ENCODE data around the gene TSEN34. TPM values are rescaled to one million over a fixed set of nuclear protein-coding genes. Genes with fewer than 3 reads are reported as not detected.
"Not testable (repeated sequence)": the region's sequence is repeated elsewhere in the genome, so short reads cannot be mapped to it uniquely, and the experiment has no call there.

Gene TSEN34
- polyA plus RNA-seq, 2 donors: 17.9 to 55.0 TPM

DNA sequence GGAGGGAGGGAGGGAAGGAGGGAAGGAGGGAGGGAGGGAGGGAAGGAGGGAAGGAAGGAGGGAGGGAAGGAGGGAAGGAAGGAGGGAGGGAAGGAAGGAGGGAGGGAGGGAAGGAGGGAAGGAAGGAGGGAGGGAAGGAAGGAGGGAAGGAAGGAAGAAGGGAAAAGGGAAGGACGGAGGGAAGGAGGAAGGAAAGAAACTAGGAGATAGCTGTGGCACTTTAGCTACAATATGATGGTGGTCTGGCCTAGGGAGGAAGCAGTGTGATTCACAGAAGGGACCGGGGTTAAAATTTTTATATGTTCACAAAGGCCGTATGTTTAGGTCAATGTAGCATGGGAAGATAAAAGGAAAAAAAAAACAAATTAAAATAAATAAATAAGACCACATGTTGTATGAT, 9.2 kb upstream of the TSEN34 start:
- H3K4me3 ChIP-seq (ENCODE audit: low read depth in 1 of 2, low read length in 2 of 2); H3K9me3 ChIP-seq (ENCODE audit: control insufficient read depth in 2 of 2, insufficient read depth in 1 of 2, low read depth in 1 of 2, low read length in 1 of 2); H3K4me1 ChIP-seq (ENCODE audit: control insufficient read depth in 2 of 2, insufficient read depth in 2 of 2, low read length in 1 of 2); H3K27me3 ChIP-seq (ENCODE audit: control insufficient read depth in 1 of 2, insufficient read depth in 2 of 2, low read length in 2 of 2); H3K27ac ChIP-seq (ENCODE audit: low read depth in 2 of 2, low read length in 1 of 2): not testable (repeated sequence)
- 87 to 90% methylated on average over 3 of the region's 3 CpGs for WGBS, 2 donors
- peaks cover 0 to 21% of the 10 kb centered on the region in 2 donors for H3K36me3 ChIP-seq (ENCODE audit: control insufficient read depth in 2 of 2, insufficient read depth in 2 of 2, low read length in 1 of 2)

DNA sequence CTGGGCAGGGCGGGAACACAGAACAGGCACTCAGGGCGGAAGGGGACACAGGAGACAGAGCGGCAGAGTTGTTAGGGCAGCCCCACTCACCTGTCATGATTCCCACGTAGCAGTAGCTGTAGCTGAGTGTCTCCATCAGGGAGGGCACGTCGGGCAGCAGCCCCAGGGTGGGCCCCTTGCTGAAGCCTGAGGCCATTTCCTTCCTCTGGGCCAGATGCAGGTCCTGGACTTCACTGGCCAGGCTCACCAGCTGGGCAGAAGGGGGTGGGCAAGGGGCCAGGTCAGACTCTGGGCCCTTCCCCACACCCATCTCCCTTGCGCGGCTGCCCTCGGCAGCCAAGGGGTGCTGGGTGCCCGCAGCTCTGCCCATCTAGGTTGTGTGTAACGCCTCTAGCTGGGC, 7.7 kb upstream of the TSEN34 start:
- Histone ChIP-seq H3K9me3 (ENCODE audit: control insufficient read depth in 2 of 2, insufficient read depth in 1 of 2, low read depth in 1 of 2, low read length in 1 of 2) (no peaks in the 10 kb centered on the region), H3K27ac (ENCODE audit: low read depth in 2 of 2, low read length in 1 of 2) (no peak overlapping the region), H3K36me3 (ENCODE audit: control insufficient read depth in 2 of 2, insufficient read depth in 2 of 2, low read length in 1 of 2) (peaks cover 0 to 21% of the 10 kb centered on the region in 2 donors), H3K4me3 (ENCODE audit: low read depth in 1 of 2, low read length in 2 of 2) (no peak overlapping the region), H3K27me3 (ENCODE audit: control insufficient read depth in 1 of 2, insufficient read depth in 2 of 2, low read length in 2 of 2) (no peaks in the 10 kb centered on the region), H3K4me1 (ENCODE audit: control insufficient read depth in 2 of 2, insufficient read depth in 2 of 2, low read length in 1 of 2) (peaks cover 0 to 4% of the 10 kb centered on the region in 2 donors)
- 89 to 91% methylated on average over 10 to 11 of the region's 11 CpGs for WGBS, 2 donors

DNA sequence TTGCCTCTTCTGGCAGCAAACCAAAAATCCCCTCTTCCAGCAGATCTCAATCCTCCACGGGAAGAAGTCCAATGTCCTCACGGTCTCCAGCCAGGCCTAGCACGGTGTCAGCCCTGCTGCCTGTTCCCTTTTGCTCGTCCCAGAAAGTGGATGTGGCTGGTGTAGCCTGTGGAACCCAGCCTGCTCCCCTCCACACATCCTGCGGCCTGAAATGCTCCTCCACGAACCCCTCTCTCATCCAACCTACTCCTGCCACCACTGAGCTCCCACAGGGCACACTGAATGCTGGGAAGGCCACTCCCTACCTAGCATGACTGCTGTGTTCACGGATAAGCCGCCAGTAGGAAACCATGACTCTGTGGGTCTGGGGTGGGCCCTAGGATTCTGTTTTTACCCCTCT, 4.8 kb upstream of the TSEN34 start:
- 79 to 89% methylated on average over 8 of the region's 8 CpGs for WGBS, 2 donors
- no peaks in the 10 kb centered on the region for H3K27me3 ChIP-seq (ENCODE audit: control insufficient read depth in 1 of 2, insufficient read depth in 2 of 2, low read length in 2 of 2)
- H3K4me1 ChIP-seq (ENCODE audit: control insufficient read depth in 2 of 2, insufficient read depth in 2 of 2, low read length in 1 of 2): peaks cover 0 to 6% of the 10 kb centered on the region in 2 donors
- peaks cover 0 to 12% of the 10 kb centered on the region in 2 donors for H3K36me3 ChIP-seq (ENCODE audit: control insufficient read depth in 2 of 2, insufficient read depth in 2 of 2, low read length in 1 of 2)
- H3K27ac ChIP-seq (ENCODE audit: low read depth in 2 of 2, low read length in 1 of 2): no peak overlapping the region
- no peak overlapping the region for H3K4me3 ChIP-seq (ENCODE audit: low read depth in 1 of 2, low read length in 2 of 2)
- no peaks in the 10 kb centered on the region for H3K9me3 ChIP-seq (ENCODE audit: control insufficient read depth in 2 of 2, insufficient read depth in 1 of 2, low read depth in 1 of 2, low read length in 1 of 2)

DNA sequence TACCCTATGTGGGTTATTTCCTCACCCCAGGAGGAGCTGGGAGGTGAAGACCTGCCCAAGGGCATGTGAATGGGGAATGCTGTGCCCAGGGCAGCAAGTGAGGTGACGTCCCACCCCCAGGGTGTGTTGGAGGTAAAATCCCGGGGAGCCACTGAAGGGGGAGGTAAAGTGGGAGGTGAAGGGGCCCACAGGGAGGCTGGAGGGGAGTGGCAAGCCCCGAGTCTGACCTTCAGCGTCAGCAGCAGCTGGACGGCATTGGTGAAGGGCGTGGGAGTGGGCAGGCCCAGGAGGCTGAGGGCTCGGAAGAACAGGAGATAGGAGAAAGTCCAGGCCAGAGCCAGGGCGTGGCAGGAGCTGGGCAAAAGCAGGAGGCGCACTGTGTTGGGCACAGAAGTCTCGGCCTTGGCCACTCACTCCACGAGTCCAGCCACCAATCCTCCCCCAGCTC, 4.2 kb upstream of the TSEN34 start:
- peaks cover 0 to 12% of the 10 kb centered on the region in 2 donors for H3K36me3 ChIP-seq (ENCODE audit: control insufficient read depth in 2 of 2, insufficient read depth in 2 of 2, low read length in 1 of 2)
- H3K4me3 ChIP-seq (ENCODE audit: low read depth in 1 of 2, low read length in 2 of 2): no peak overlapping the region
- no peak overlapping the region for H3K27ac ChIP-seq (ENCODE audit: low read depth in 2 of 2, low read length in 1 of 2)
- 79 to 85% methylated on average over 11 of the region's 11 CpGs for WGBS, 2 donors
- H3K9me3 ChIP-seq (ENCODE audit: control insufficient read depth in 2 of 2, insufficient read depth in 1 of 2, low read depth in 1 of 2, low read length in 1 of 2): no peaks in the 10 kb centered on the region
- no peaks in the 10 kb centered on the region for H3K27me3 ChIP-seq (ENCODE audit: control insufficient read depth in 1 of 2, insufficient read depth in 2 of 2, low read length in 2 of 2)
- H3K4me1 ChIP-seq (ENCODE audit: control insufficient read depth in 2 of 2, insufficient read depth in 2 of 2, low read length in 1 of 2): peaks cover under 1 to 9% of the 10 kb centered on the region in 2 donors

DNA sequence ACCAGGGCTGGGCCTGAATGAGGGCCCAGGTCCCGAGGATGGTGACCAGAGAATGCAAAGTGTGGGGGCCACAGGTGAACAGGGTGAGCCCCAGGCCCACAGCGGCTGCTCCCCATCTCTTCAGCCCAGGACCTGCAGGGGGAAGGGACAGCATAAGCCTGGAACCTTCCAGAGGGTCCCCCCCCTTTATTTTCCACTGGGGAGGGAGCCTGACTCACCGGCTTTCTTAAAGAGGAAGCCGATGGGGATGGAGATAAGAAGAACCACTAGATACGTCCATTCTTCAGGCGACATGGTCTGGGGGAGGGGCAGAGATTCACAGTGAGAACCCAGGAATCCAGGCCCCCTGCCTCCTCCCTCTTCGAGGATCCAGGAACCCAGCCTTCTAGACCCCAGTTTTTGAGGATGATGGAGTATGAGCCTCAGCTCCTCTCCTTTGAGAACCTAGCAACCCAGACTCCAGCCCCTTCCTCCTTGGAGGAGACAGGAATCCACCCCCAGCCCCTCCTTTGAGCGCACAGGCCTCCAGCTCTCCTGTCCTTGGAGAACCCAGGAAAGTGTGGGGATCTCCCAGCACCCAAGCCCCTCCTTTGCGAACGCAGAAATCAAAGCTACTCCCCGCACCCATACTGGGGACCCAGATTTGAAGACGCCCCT, 2.8 kb upstream of the TSEN34 start:
- Histone ChIP-seq H3K4me1 (ENCODE audit: control insufficient read depth in 2 of 2, insufficient read depth in 2 of 2, low read length in 1 of 2) (peaks cover 2 to 11% of the 10 kb centered on the region in 2 donors), H3K4me3 (ENCODE audit: low read depth in 1 of 2, low read length in 2 of 2) (peak overlapping the region; percentile 69 to 83), H3K36me3 (ENCODE audit: control insufficient read depth in 2 of 2, insufficient read depth in 2 of 2, low read length in 1 of 2) (peaks cover 0 to 13% of the 10 kb centered on the region in 2 donors), H3K27me3 (ENCODE audit: control insufficient read depth in 1 of 2, insufficient read depth in 2 of 2, low read length in 2 of 2) (no peaks in the 10 kb centered on the region), H3K9me3 (ENCODE audit: control insufficient read depth in 2 of 2, insufficient read depth in 1 of 2, low read depth in 1 of 2, low read length in 1 of 2) (no peaks in the 10 kb centered on the region), H3K27ac (ENCODE audit: low read depth in 2 of 2, low read length in 1 of 2) (peak overlapping the region in 1 of 2 donors; percentile 99)
- 14 to 17% methylated on average over 12 of the region's 12 CpGs for WGBS, 2 donors

DNA sequence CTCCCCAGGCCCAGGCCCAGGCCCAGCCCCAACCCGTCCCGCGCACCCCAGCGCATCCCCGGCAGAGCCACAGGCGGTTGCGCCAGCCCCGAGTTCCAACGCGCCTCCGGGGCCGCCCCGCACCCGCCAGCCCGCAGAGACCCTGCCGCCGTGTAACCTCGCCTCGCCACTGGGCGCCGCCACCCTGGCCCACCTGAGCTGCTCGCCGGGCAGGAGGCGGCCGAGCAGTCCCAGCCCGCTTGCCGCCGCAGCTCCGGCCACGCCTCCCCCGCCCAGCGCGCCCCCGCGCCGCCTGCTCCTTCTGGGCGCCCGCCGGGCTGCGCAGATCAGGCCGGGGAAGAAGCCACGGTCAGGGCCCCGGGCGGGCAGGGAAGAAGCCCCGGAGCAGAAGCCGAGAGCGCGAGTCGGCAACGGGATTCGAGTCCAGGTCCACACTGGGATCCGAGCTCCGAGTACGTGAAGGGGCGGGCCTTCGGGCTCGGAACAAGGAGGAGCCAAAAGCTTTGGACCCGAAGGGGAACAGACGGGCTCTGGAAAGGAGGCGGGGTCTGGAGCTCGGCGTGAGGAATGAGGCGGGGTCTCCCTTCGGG, 1.9 kb upstream of the TSEN34 start, which contains the start of gene MBOAT7:
Gene MBOAT7 (minus strand): TSS at position 436 of the 590 bp plus-strand sequence. CDS start 1,072 bp downstream, outside the sequence.
- Histone ChIP-seq H3K4me3 (ENCODE audit: low read depth in 1 of 2, low read length in 2 of 2) (peak within 1 kb of the TSS; percentile 78 to 83), H3K27ac (ENCODE audit: low read depth in 2 of 2, low read length in 1 of 2) (peak within 1 kb of the TSS; percentile 99), H3K27me3 (ENCODE audit: control insufficient read depth in 1 of 2, insufficient read depth in 2 of 2, low read length in 2 of 2) (no peaks in the 10 kb centered on the region), H3K36me3 (ENCODE audit: control insufficient read depth in 2 of 2, insufficient read depth in 2 of 2, low read length in 1 of 2) (peaks cover 0 to 11% of the 10 kb centered on the region in 2 donors), H3K9me3 (ENCODE audit: control insufficient read depth in 2 of 2, insufficient read depth in 1 of 2, low read depth in 1 of 2, low read length in 1 of 2) (no peaks in the 10 kb centered on the region), H3K4me1 (ENCODE audit: control insufficient read depth in 2 of 2, insufficient read depth in 2 of 2, low read length in 1 of 2) (peaks cover 2 to 11% of the 10 kb centered on the region in 2 donors)
- 0 to 1% methylated on average over 52 to 64 of the region's 64 CpGs for WGBS, 2 donors

DNA sequence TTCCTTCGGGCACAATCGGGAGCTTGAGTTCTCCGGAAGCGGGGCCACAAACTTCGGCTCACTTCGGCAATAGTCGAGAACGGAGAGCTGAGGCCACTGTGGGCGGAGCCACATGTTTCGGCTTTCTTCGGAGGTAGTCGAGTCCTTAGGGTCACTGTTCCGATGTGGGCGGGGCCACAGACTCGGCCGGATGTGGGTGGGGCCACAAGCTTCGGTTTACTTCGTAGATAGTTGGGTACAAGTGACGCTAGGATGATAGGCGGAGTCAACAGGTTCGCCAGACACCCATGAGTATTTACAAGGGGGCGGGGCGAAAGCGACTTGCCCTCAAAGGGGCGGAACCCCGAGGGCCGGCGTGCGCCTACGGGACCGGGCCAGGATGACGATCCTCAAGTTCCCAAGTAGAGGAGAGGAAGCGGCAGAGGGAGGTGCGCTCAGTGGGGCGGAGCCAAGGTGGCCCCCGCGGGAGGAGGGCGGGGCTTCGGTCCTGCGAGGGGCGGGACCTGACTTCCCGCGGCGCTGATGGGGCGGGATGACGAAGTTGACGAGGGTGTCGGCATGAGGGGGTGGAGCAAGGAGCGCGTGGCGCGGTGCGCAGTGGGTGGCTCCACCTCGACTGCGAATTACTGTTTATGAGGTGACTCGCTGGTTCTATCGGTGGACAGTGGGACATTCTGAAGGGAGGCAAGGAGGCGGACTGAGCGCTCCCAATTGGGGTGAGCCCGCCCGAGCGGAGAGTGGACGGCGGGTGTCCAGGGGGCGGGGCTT, 1.2 kb upstream of the TSEN34 start:
- Histone ChIP-seq H3K27ac (ENCODE audit: low read depth in 2 of 2, low read length in 1 of 2) (peak overlapping the region; percentile 99), H3K9me3 (ENCODE audit: control insufficient read depth in 2 of 2, insufficient read depth in 1 of 2, low read depth in 1 of 2, low read length in 1 of 2) (no peaks in the 10 kb centered on the region), H3K36me3 (ENCODE audit: control insufficient read depth in 2 of 2, insufficient read depth in 2 of 2, low read length in 1 of 2) (peaks cover 0 to 11% of the 10 kb centered on the region in 2 donors), H3K27me3 (ENCODE audit: control insufficient read depth in 1 of 2, insufficient read depth in 2 of 2, low read length in 2 of 2) (no peaks in the 10 kb centered on the region), H3K4me1 (ENCODE audit: control insufficient read depth in 2 of 2, insufficient read depth in 2 of 2, low read length in 1 of 2) (peaks cover 2 to 11% of the 10 kb centered on the region in 2 donors), H3K4me3 (ENCODE audit: low read depth in 1 of 2, low read length in 2 of 2) (peak overlapping the region; percentile 78 to 83)
- WGBS, 2 donors: 0% methylated on average over 65 of the region's 65 CpGs

DNA sequence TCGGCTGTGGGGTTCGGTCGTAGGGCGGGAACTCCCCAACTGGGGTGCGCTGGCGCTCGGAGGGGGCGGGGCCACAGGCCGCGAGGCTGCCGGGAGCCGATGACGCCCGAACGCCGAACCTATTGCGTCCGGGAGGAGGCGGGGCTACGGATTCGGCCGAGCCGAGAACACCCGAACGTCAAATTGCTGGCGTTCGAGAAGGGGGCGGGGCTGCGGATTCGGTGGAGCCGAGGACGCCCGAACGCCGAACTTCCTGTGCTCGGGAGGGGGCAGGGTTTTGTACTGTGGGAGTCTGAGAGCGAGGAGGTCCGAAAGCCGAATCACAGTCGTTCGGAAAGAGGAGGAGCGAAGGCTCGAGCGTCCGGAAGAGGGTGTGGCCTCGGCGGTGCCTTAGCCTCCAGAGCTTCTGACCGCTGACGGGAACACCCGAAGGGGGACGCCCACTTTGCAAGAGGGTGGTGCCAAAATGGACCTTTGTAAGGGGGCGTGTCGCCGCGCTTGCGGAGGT, 551 bp upstream of the TSEN34 start:
- whole genome bisulfite sequencing, 2 donors: 0 to 1% methylated on average over 56 of the region's 56 CpGs
- Histone ChIP-seq H3K9me3 (ENCODE audit: control insufficient read depth in 2 of 2, insufficient read depth in 1 of 2, low read depth in 1 of 2, low read length in 1 of 2) (no peaks in the 10 kb centered on the region), H3K4me1 (ENCODE audit: control insufficient read depth in 2 of 2, insufficient read depth in 2 of 2, low read length in 1 of 2) (peaks cover 2 to 11% of the 10 kb centered on the region in 2 donors), H3K27ac (ENCODE audit: low read depth in 2 of 2, low read length in 1 of 2) (peak overlapping the region; percentile 99), H3K36me3 (ENCODE audit: control insufficient read depth in 2 of 2, insufficient read depth in 2 of 2, low read length in 1 of 2) (peaks cover 0 to 8% of the 10 kb centered on the region in 2 donors), H3K27me3 (ENCODE audit: control insufficient read depth in 1 of 2, insufficient read depth in 2 of 2, low read length in 2 of 2) (no peaks in the 10 kb centered on the region), H3K4me3 (ENCODE audit: low read depth in 1 of 2, low read length in 2 of 2) (peak overlapping the region; percentile 74 to 78)

DNA sequence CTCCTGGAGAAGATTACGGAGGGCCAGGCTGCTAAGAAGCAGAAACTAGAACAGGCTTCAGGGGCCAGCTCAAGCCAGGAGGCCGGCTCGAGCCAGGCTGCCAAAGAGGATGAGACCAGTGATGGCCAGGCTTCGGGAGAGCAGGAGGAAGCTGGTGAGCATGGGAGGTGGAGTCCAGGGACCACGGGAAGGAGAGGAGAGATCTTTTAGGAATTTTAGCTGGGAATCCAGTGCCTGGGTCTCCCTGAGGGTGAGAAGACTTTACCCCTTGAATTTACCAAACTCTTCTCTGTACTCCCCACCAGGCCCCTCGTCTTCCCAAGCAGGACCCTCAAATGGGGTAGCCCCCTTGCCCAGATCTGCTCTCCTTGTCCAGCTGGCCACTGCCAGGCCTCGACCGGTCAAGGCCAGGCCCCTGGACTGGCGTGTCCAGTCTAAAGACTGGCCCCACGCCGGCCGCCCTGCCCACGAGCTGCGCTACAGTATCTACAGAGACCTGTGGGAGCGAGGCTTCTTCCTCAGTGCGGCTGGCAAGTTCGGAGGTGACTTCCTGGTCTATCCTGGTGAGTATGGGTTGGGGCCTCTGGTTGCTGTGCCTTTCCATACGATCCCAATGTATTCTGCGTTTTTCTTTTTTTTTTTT, 824 bp downstream of the TSEN34 start:
- Histone ChIP-seq H3K4me1 (ENCODE audit: control insufficient read depth in 2 of 2, insufficient read depth in 2 of 2, low read length in 1 of 2) (peaks cover 2 to 11% of the 10 kb centered on the region in 2 donors), H3K36me3 (ENCODE audit: control insufficient read depth in 2 of 2, insufficient read depth in 2 of 2, low read length in 1 of 2) (peaks cover 0 to 5% of the 10 kb centered on the region in 2 donors), H3K27ac (ENCODE audit: low read depth in 2 of 2, low read length in 1 of 2) (peak overlapping the region; percentile 99), H3K4me3 (ENCODE audit: low read depth in 1 of 2, low read length in 2 of 2) (peak overlapping the region; percentile 74 to 78), H3K27me3 (ENCODE audit: control insufficient read depth in 1 of 2, insufficient read depth in 2 of 2, low read length in 2 of 2) (no peaks in the 10 kb centered on the region), H3K9me3 (ENCODE audit: control insufficient read depth in 2 of 2, insufficient read depth in 1 of 2, low read depth in 1 of 2, low read length in 1 of 2) (no peaks in the 10 kb centered on the region)
- WGBS, 2 donors: 58 to 62% methylated on average over 19 of the region's 19 CpGs
